Measurements from ENCODE around the gene FASTKD3.
"Not testable (repeated sequence)": the region's sequence is repeated elsewhere in the genome, so short reads cannot be mapped to it uniquely, and the experiment has no call there.

FASTKD3 gene

DNA sequence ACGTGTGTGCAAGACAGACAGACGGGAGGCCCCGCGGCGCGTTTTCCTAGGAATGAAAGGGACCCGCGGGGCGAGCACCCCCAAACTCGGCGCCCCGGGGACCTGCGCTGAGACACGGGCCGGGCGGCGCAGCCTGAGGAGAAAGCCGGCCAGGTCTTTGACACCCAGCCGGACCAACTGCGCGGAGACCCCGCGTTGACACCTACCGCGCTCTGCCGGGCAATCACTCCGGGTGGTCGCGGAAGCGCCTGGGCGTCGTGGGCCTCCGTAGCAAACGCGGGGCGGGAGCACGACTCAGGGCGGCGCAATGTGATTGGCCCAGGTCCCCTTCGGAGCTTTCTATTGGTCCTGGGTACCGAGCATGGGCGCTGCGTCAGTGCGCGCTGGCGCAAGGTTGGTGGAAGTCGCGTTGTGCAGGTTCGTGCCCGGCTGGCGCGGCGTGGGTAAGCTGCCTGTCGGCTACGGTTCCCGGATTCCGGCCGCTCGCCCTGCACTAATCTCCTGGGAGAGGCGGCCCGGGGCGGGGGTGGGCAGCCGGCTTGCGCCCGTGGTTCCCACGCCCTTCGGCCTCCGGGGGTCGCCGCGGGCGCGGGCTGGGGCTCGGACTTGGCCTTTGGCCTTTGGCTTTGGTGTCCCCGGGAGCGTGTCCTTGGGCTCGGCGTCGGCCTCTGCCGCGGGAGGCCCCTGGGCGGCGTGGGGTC is at the start of gene FASTKD3, which contains the start of gene MTRR:
FASTKD3 (minus strand) TSS at position 259 of the 701 bp plus-strand sequence. CDS start 948 bp downstream, outside the sequence.
MTRR (plus strand) TSS at position 376 of the 701 bp plus-strand sequence. CDS start 1,647 bp downstream, outside the sequence.
- DNase-seq, result peak; percentile 98

DNA sequence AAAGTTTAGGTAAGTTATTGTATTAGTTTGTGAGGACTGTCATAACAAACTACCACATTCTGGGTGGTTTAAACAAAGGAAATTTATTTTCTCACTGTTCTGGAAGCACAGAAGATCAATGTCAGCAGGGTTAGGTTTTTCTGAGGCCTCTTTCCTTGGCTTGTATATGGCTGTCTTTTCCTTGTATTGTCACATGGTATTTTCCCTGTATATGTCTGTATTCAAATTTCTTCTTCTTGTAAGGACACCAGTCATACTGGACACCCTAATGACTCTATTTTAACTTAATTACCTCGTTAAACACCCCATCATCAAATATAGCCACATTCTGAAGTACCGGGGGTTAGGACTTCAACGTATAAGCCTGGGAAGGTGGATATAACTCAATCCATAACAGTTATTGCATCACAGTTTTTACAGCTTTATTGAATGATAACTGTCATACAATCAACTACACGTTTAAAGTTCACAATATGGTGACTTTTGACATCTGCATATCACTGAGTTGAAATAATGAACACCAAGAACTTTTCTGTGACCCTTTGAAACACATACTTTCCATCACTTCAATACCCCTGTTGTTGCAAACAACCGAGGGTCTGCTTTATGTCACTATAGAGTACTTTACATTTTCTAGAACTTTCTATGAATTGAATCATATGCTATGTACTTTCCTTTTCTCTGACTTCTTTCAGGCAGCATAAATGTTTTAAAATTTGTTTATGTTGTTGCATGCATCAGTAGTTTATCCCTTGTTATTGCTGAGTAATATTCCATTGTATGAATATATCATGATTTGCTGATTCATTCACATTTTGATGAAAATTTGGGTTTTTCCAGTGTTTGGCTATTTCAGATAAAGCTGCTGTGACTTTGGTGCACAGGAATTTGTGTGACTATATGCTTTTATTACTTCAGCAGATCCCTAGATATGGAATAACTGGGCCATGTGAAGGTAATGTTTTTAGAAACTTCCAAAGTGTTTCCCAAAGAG is 48.6 kb upstream of the FASTKD3 start:
- no peak for DNase-seq

DNA sequence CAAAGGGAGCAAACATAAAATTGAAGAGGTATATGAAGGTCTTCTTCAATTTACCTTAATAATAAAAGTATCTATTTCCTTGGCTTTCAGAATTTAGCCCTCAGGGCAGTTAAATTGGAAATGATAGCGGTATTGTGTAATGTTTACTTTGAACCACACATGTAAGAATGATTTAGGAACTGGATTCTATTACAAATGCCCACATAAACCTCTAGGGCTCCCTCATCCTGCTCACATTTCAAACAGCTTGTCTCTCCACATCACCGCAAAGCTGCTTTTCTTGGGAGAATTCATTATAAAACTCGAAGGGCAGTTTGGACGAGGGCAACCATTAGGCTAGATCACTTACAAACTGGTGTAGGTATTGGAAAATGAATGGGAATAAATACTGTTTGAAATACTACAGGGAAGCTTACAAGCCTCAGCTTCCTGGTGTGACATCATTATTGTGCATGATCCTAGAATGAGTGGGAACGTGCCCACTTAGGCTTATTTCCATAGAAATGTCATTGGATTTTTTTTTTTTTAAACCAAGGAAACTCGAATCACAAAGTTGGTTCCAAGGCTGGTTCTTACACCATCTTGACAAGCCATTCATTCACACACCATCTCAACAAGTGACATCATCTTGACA is 47.5 kb upstream of the FASTKD3 start:
- peak; percentile 47 for DNase-seq

- not testable (repeated sequence) for DNase-seq
Observed at GRCh38 chr5:7911429-7911771, 42.6 kb upstream of the FASTKD3 start.

DNA sequence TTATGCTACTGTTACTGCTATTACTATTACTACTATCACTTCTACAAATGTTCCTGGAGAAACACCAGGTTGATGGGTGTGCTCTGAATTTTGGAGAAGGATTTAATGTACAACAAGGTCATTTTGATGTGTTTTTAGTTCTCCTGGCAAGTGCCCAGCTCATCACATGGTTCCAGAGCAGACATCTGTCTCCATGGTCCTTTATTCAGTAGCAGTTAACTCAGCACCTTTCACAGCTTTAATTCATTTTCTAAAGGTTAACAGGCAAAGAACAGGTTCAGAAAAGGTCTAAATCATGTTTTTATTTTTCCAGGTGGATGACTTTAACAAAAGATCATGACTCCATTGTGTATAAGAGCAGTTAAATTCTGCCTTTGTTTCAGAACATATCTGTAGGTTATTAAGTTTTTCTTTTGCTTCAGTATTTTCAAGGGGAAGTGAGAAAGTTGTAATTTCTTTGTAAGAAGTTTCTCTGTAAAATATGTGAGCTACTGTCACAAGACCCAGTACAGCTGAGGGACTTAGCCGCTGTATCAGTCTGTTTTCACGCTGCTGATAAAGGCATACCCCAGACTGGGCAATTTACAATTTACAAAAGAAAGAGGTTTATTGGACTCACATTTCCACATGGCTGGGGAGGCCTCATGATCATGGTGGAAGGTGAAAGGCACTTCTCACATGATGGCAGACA is 42.1 kb upstream of the FASTKD3 start:
- peak; percentile 5 for DNase-seq

GRCh38 chr5:7908317-7908716 is 39.5 kb upstream of the FASTKD3 start:
- DNase-seq, result no peak

- no peak for DNase-seq
Observed at GRCh38 chr5:7907612-7908011, 38.8 kb upstream of the FASTKD3 start.

GRCh38 chr5:7904170-7904569 is 35.3 kb upstream of the FASTKD3 start:
- DNase-seq, result no peak

GRCh38 chr5:7902666-7903625 is 34.1 kb upstream of the FASTKD3 start:
- DNase-seq, result no peak

GRCh38 chr5:7902201-7902600 is 33.4 kb upstream of the FASTKD3 start:
- no peak for DNase-seq

DNA sequence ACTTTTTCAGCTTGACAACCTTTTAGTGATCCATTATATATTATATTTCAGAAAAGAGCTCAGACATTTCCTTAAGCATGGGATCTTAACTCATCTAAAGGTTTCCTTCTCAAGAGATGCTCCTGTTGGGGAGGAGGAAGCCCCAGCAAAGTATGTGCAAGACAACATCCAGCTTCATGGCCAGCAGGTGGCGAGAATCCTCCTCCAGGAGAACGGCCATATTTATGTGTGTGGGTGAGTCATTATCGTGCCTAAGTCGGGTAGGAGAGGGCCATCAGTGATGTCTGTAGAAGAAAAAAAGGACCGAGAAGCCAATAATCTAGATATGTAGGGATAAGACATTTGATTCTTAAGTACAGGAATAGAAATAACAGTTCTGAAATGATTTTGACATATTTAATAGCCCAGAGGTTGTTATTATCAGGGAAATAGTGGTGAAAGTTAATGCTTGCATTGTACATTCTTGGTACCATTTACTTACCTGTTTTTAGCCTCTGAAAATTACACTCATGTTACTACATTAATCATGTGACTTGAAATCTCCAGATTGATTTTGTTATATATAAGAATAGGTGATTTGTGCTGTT is 28.3 kb upstream of the FASTKD3 start:
- DNase-seq, result no peak

DNA sequence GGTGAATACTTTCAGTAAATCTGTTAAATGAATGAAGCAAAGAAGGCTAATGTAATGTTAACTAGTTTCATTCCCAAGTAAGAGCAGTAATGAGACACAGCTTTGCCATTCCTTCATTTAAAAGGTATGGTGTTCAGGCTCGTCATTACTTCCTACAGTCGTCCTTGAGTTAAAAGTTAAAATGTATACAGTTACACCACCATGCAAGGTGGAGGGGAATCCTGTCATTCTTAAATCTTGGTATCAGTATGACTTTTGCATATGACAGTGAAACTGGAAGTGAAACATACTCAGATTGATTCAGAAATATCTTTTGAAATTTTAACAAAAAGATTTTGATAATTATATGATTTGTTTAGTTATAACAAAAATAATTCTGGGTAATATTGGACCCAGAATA is 26.0 kb upstream of the FASTKD3 start:
- no peak for DNase-seq

DNA sequence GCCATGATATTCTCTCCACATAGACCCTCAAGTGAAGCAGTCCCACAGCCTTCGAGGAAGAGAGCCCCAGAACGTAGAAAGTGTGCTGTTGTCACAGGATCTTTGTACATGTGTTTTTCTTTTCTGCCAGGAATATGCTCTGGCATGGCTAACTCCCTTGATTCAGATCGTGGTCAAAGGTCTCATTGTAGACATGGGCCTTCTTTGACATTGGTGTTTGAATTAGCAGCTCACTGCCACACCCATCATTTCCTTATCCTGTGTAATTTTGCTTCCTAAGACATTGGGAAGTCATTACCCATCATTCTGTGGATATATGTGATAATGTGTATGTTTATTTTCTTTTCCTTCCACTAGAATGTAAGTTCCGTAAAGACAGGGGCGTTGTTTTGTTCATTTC is 25.6 kb upstream of the FASTKD3 start:
- DNase-seq, result no peak

DNA sequence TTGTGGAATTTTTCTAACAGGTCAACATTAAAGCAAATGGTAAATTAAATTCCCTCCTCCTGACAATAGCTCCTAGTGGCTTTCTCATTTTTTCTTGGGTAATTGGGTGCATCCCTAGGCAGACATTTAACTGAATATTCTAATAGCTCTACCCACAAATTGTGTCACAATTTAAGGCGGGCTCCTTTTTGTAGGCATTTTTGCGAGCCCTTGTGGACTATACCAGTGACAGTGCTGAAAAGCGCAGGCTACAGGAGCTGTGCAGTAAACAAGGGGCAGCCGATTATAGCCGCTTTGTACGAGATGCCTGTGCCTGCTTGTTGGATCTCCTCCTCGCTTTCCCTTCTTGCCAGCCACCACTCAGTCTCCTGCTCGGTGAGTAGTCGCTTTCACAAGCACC is 20.1 kb upstream of the FASTKD3 start:
- DNase-seq, result no peak

DNA sequence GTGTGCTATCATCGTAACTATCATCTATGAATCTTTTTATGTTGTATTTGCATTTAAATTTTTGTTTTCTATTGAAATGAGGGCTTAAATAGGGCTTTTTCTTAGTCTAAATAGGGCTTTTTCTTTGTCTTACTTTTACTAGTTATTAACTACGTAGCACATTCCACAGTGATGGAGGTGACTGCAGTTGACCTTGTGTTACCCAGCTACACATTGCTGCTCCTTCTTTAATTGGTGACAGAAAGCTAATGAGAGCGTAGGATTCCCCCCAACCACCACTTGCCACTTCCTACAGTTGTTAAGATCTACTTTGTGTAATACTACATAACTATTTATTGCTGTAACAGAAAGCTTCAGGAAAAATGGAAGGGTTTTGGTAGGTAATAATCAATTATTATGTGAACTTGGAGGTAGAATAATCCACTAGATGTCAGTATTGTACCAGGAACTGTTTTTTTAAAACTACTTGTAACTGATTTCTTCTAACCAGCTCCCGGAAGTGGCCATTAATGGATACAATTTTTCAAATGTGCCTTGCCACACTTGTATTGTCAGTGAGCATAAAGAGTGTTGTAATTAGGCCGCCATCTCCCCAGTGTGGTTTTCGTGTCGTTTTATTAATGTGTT is 18.1 kb upstream of the FASTKD3 start:
- DNase-seq, result peak; percentile 41

- DNase-seq, result no peak
Observed at GRCh38 chr5:7884491-7885267, 15.8 kb upstream of the FASTKD3 start.

DNA sequence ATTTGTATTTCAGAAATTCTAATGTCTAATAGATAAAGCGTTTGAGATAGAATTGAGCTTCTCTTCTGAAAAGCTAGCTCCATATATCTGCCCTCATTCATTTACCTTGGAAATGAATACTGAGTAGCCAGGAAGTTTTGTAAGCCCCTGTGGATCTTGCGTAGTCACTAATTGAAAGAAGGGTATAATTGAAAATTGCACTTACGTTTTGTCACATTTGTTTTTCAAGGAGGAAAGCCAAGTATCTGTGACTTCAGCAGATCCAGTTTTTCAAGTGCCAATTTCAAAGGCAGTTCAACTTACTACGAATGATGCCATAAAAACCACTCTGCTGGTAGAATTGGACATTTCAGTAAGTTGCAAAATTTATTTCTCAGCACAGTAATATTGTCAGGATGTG is 14.1 kb upstream of the FASTKD3 start:
- no peak for DNase-seq

DNA sequence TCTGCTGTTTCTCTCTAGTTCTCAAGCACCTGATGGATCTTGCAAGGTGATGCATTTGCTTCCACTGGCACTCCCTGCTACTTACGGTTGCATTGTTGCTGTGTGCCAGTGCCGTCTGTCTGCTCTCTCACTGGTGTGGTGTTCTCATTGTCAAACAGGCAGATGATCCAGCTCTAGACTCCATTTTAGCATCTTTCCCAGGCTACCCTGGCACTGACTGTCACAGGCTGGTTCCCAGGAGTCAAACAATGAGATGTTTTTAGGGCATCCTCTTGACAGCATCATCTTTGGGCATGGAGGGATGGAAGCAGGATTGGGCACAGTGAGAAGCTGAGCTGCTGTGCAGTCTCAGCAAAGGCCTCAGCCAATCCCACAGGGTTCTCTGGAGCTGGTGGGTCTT is 13.0 kb upstream of the FASTKD3 start:
- DNase-seq, result no peak

DNA sequence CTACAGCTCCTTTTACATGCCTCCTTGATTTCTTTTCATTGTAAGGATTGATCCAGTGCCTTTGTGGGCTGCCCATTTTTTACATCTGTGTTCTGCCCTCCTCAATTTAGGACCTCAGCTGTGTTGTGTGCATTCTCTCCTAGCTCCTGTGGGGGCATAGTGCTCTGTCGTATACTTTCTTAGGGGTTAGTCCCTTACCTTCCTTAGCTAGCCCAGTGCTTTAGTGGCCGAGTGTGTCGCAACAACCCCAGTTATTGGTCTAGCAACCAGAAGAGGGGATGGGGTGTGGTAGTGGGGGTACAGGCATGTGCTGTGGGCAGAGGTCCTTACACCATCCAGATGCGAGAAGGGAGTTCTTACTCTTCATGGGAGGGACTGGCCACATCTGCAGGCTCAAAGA is 12.3 kb upstream of the FASTKD3 start:
- DNase-seq, result no peak

- DNase-seq, result no peak
Observed at GRCh38 chr5:7878381-7878873, 9.6 kb upstream of the FASTKD3 start.
